Activated naive CD8-positive, alpha-beta T cell treated with anti-CD3 and anti-CD28 coated beads for 36 hours (primary cell): ENCODE data around the gene ANKDD1A. TPM values are rescaled to one million over a fixed set of nuclear protein-coding genes. Genes with fewer than 3 reads are reported as not detected.

Experiments
- DNase-seq: peaks from one replicate; pipeline ENCODE4 v3.0.0; 2021
- H3K27ac Mint-ChIP-seq: one replicate; pipeline ENCODE4 v1.8.0; 2022; ENCODE audit warnings: mild to moderate bottlenecking, moderate library complexity, mixed read lengths
- H3K27me3 Mint-ChIP-seq: one replicate; pipeline ENCODE4 v1.8.0; 2022; ENCODE audit warnings: mild to moderate bottlenecking, mixed read lengths
- H3K36me3 Mint-ChIP-seq: one replicate; pipeline ENCODE4 v1.8.0; 2021; ENCODE audit warnings: mild to moderate bottlenecking, mixed read lengths
- H3K4me1 Mint-ChIP-seq: one replicate; pipeline ENCODE4 v1.8.0; 2021; ENCODE audit warnings: mixed read lengths
- H3K4me3 Mint-ChIP-seq: one replicate; pipeline ENCODE4 v1.8.0; 2022; ENCODE audit warnings: mild to moderate bottlenecking, moderate library complexity, mixed read lengths
- H3K9me3 Mint-ChIP-seq: one replicate; pipeline ENCODE4 v1.8.0; 2022; ENCODE audit warnings: mixed read lengths
- total RNA-seq, 2 experiments: library from RNA; stranded (reverse); gene quantifications; one replicate each; pipeline ENCODE4 v1.2.3, GENCODE V29; 2021

Gene ANKDD1A
- total RNA-seq, 2 experiments from 2014 or later, result 2.8 to 2.9 TPM

DNA sequence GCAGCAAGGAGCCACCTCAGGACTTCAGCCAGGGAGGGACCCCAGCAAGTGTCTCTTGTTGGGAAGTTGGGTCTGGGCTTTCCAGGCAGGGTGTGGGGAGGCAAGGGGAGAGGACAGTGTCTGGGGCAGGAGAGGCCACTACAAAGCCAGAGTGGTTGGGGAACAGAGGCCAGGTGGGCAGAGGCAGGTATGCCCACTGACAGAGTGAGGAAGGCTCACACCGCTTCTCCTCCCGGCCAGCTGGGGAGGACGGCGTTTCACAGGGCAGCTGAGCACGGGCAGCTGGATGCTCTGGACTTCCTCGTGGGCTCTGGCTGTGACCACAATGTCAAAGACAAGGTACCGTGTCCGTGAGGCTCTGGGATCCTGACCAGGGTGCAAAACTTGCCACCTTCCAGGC, 15.0 kb downstream of the ANKDD1A start:
- DNase-seq, result no peak
- H3K36me3 Mint-ChIP-seq, result no peaks in the 10 kb centered on the region
- no peaks in the 10 kb centered on the region for H3K27me3 Mint-ChIP-seq
- no peaks in the 10 kb centered on the region for H3K9me3 Mint-ChIP-seq
- no peak overlapping the region for H3K27ac Mint-ChIP-seq
- no peak overlapping the region for H3K4me3 Mint-ChIP-seq
- H3K4me1 Mint-ChIP-seq, result peaks cover 8% of the 10 kb centered on the region

- DNase-seq, result no peak
- Mint-ChIP-seq H3K4me3 (no peak overlapping the region), H3K36me3 (no peaks in the 10 kb centered on the region), H3K4me1 (peaks cover 6% of the 10 kb centered on the region), H3K27ac (no peak overlapping the region), H3K9me3 (no peaks in the 10 kb centered on the region), H3K27me3 (no peaks in the 10 kb centered on the region)
These were observed 17.0 kb downstream of the ANKDD1A start for GRCh38 chr15:64928626-64929220.

- H3K36me3 Mint-ChIP-seq, result peaks cover 2% of the 10 kb centered on the region
- H3K4me3 Mint-ChIP-seq, result no peak overlapping the region
- no peaks in the 10 kb centered on the region for H3K27me3 Mint-ChIP-seq
- DNase-seq, result no peak
- H3K9me3 Mint-ChIP-seq, result no peaks in the 10 kb centered on the region
- H3K27ac Mint-ChIP-seq, result no peak overlapping the region
- H3K4me1 Mint-ChIP-seq, result peaks cover 4% of the 10 kb centered on the region
These were observed 18.4 kb downstream of the ANKDD1A start for GRCh38 chr15:64930019-64930652.

- no peak overlapping the region for H3K27ac Mint-ChIP-seq
- no peaks in the 10 kb centered on the region for H3K9me3 Mint-ChIP-seq
These were observed 19.2 kb downstream of the ANKDD1A start for GRCh38 chr15:64930778-64931371.

DNA sequence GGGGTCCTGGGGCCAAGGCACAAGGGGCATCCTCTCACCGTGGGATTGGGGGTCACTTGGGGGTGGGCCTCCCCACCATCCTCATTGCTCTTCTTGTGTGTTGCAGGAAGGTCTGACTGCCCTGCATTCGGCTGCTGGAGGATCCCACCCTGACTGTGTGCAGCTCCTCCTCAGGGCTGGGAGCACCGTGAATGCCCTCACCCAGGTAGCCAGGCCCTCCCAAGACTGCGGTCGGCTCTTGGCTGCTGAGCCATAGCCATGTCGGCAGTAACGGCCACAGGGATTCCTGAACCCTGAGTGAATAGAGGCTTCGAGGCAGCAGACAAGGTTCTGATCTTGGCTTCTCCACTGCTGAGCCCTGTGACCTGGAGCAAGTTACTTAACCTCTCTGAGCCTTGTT, 19.7 kb downstream of the ANKDD1A start:
- Mint-ChIP-seq H3K4me1 (peaks cover 4% of the 10 kb centered on the region), H3K4me3 (no peak overlapping the region), H3K27ac (no peak overlapping the region), H3K36me3 (peaks cover 2% of the 10 kb centered on the region), H3K9me3 (no peaks in the 10 kb centered on the region), H3K27me3 (no peaks in the 10 kb centered on the region)
- no peak for DNase-seq

More at GRCh38 chr15:64930778-64931371, 19.2 kb downstream of the ANKDD1A start:
- Mint-ChIP-seq H3K36me3 (peaks cover 2% of the 10 kb centered on the region), H3K27me3 (no peaks in the 10 kb centered on the region), H3K4me3 (no peak overlapping the region), H3K4me1 (peaks cover 4% of the 10 kb centered on the region)
- DNase-seq, result no peak

DNA sequence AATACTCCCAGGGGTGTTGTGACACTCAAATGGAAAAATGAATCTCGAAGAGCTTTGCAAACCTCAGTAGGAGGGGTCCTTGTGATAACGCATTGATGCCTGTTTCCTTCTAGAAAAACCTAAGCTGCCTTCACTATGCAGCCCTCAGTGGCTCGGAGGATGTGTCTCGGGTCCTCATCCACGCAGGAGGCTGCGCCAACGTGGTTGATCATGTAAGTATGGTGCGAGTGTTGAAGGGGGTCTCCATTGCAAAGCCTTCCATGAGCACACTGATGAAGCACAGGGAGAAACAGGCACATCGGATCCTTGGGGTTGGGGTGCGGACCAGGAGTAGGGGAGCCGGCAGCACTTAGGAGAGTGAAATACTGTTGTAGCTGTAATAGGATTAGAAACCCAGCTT, 22.3 kb downstream of the ANKDD1A start:
- Mint-ChIP-seq H3K4me1 (no peaks in the 10 kb centered on the region), H3K36me3 (peaks cover 2% of the 10 kb centered on the region), H3K27me3 (no peaks in the 10 kb centered on the region), H3K9me3 (no peaks in the 10 kb centered on the region), H3K27ac (no peak overlapping the region), H3K4me3 (no peak overlapping the region)
- DNase-seq, result no peak

DNA sequence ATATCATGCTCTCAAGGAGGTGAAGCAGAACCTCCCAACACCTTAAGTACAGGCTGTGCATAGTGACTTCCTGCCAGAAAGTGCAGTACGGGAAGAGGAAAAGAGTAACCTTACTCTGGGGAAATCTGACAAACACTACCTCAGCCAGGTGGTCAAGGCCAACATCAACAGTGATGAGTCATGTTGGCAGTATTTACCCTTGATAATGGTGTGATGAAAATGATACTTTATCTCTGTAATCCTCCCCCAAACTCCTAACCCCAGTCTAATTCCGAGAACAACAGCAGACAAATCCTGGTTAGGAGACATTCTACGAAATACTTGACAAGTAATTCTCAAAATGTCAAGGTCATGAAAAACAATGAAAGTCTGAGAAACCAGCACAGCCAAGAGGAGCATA, 26.5 kb downstream of the ANKDD1A start:
- Mint-ChIP-seq H3K27me3 (no peaks in the 10 kb centered on the region), H3K4me1 (no peaks in the 10 kb centered on the region), H3K9me3 (no peaks in the 10 kb centered on the region), H3K27ac (no peak overlapping the region), H3K36me3 (peaks cover 2% of the 10 kb centered on the region), H3K4me3 (no peak overlapping the region)
- no peak for DNase-seq

DNA sequence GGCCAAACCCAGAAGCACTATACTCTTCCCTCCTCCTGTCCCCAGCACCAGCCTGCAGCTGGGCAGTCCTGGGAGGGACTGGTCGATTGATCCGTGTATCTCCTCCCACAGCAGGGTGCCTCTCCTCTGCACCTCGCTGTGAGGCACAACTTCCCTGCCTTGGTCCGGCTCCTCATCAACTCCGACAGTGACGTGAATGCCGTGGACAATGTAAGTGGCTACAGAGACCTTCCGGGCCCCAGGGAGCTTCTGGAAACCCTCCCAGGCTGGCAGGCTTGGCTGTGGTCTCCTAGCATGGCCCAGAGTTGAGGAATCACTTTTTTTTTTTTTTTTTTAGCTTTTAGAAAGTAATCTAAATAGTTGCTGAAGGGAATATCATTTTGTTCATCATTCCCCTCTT, 30.7 kb downstream of the ANKDD1A start:
- no peak for DNase-seq
- Mint-ChIP-seq H3K36me3 (no peaks in the 10 kb centered on the region), H3K27ac (no peak overlapping the region), H3K4me3 (no peak overlapping the region), H3K4me1 (no peaks in the 10 kb centered on the region), H3K9me3 (no peaks in the 10 kb centered on the region), H3K27me3 (no peaks in the 10 kb centered on the region)

- DNase-seq, result no peak
- Mint-ChIP-seq H3K27me3 (no peaks in the 10 kb centered on the region), H3K27ac (no peak overlapping the region), H3K36me3 (no peaks in the 10 kb centered on the region), H3K4me1 (no peaks in the 10 kb centered on the region), H3K9me3 (no peaks in the 10 kb centered on the region), H3K4me3 (no peak overlapping the region)
These were observed 32.0 kb downstream of the ANKDD1A start for GRCh38 chr15:64943512-64944225.

GRCh38 chr15:64944961-64945360, 33.3 kb downstream of the ANKDD1A start:
- no peak overlapping the region for H3K27ac Mint-ChIP-seq
- no peaks in the 10 kb centered on the region for H3K27me3 Mint-ChIP-seq

DNA sequence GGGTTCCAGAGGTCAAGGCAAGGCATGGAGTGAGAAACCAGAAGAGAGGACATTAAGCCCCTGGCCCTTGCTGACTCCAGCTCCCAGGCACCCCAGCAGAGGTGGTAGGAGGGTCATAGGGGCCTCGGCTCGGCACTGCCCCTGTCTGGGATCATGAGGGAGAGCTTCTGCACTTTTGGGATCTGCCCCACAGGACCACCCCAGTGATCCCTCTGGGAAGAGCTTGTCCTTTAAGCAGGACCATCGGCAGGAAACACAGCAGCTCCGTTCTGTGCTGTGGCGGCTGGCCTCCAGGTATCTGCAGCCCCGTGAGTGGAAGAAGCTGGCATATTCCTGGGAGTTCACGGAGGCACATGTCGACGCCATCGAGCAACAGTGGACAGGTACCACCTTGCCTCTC, 35.5 kb downstream of the ANKDD1A start:
- Mint-ChIP-seq H3K9me3 (no peaks in the 10 kb centered on the region), H3K4me1 (no peaks in the 10 kb centered on the region), H3K4me3 (no peak overlapping the region), H3K36me3 (peaks cover 2% of the 10 kb centered on the region), H3K27ac (no peak overlapping the region), H3K27me3 (no peaks in the 10 kb centered on the region)
- no peak for DNase-seq

More at GRCh38 chr15:64944961-64945360, 33.3 kb downstream of the ANKDD1A start:
- no peak overlapping the region for H3K4me3 Mint-ChIP-seq
- no peaks in the 10 kb centered on the region for H3K9me3 Mint-ChIP-seq
- no peaks in the 10 kb centered on the region for H3K36me3 Mint-ChIP-seq
- H3K4me1 Mint-ChIP-seq, result no peaks in the 10 kb centered on the region
- DNase-seq, result no peak

GRCh38 chr15:64948916-64949315, 37.2 kb downstream of the ANKDD1A start:
- DNase-seq, result no peak
- H3K4me3 Mint-ChIP-seq, result no peak overlapping the region
- peaks cover 5% of the 10 kb centered on the region for H3K4me1 Mint-ChIP-seq
- H3K9me3 Mint-ChIP-seq, result no peaks in the 10 kb centered on the region
- no peak overlapping the region for H3K27ac Mint-ChIP-seq
- no peaks in the 10 kb centered on the region for H3K27me3 Mint-ChIP-seq
- peaks cover 2% of the 10 kb centered on the region for H3K36me3 Mint-ChIP-seq

DNA sequence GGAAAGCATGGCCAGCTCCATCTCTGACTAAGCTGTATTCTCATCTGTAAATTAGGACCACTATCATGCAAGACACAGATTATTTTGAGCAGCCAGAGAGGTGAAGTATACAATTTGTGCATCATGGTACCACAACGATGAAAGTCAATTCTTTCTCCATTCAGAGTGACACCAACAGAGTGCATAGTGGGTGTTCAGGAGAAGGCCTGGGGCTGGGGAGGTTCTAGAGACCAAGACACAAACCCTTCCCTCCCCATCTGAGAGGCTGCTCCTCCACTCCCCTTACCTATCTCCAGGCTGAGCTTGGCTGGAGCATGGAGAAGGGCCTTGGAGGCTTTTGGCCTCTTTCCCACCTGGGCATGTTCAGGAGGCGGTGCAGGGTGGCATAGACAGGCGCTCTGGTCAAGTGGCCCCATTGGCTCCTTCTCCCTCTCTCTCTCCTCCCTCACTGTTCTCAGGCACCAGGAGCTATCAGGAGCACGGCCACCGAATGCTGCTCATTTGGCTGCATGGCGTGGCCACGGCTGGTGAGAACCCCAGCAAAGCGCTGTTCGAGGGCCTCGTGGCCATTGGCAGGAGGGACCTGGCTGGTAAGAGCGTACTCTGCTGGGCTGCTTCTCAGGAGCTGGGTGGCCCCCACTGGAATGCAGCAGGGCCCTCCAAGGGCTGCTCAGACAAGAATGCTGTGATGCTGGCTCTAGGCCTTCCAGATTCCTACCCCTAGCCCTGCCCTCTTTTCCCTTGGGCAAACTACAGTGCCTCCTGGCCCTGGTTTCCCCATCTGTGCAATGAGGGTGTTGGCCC, 37.9 kb downstream of the ANKDD1A start:
- H3K4me3 Mint-ChIP-seq, result no peak overlapping the region
- H3K27me3 Mint-ChIP-seq, result no peaks in the 10 kb centered on the region
- H3K27ac Mint-ChIP-seq, result no peak overlapping the region
- peaks cover 5% of the 10 kb centered on the region for H3K4me1 Mint-ChIP-seq
- no peaks in the 10 kb centered on the region for H3K9me3 Mint-ChIP-seq
- DNase-seq, result no peak
- H3K36me3 Mint-ChIP-seq, result peaks cover 4% of the 10 kb centered on the region

- peaks cover 5% of the 10 kb centered on the region for H3K4me1 Mint-ChIP-seq
- DNase-seq, result no peak
These were observed 39.2 kb downstream of the ANKDD1A start for GRCh38 chr15:64950888-64951287.

More at GRCh38 chr15:64950888-64951287, 39.2 kb downstream of the ANKDD1A start:
- Mint-ChIP-seq H3K36me3 (peaks cover 10% of the 10 kb centered on the region), H3K4me3 (no peak overlapping the region), H3K9me3 (no peaks in the 10 kb centered on the region), H3K27me3 (no peaks in the 10 kb centered on the region), H3K27ac (peak overlapping the region; percentile 4)
